HG03575 (cell line): ENCODE data around the gene RAP2C.

Experiments
- ATAC-seq: cut with Tn5 transposase; IDR thresholded peaks from one replicate; pipeline ENCODE4 v1.9.1; 2021; ENCODE audit not compliant: unreplicated experiment, insufficient number of reproducible peaks, low FRiP score; ENCODE audit errors: extremely low read depth

Gene RAP2C

DNA sequence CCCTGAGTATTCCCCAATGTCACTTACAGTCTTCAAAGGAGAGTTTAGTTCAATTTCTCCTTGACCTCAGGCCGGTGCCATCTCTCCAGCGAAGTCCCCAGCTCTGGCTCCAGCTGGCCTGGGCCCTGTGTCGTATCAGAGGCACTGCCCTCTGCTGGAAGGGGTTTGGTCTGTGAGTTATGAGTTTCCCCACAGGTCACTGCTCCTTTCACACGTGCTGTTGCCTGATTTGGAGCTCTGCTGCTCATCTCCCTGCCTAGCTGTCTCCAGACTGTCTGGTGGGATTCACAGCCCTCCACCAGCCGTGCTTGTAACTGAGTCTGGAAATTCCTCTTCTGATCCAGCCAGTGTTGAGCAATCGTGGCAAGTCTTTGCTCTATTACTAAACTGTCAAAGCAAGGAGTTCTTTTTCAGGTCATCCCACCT, at the start of gene RAP2C:
RAP2C (minus strand) TSS at position 105 of the 426 bp plus-strand sequence. CDS start 2,179 bp downstream, outside the sequence.
- peak; percentile 46 for ATAC-seq

DNA sequence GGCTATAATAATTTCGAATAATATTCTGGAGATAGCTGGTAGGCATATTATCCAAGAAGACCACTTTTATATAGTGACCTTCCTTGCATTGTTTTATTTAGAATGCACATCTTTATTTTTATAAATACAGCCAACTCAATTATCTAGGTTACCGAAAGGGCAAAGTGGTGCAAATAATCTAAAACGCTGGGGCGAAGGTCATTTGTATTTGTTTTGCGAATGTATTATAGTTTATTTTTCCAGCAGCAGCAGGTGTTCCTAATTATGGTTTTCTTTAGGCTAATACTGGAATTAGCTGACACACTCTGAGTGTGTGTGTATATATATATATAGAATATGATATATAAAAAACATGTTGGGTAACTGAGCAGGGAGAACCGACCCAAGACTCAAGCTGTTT, 48.1 kb upstream of the RAP2C start:
- ATAC-seq, result no peak

DNA sequence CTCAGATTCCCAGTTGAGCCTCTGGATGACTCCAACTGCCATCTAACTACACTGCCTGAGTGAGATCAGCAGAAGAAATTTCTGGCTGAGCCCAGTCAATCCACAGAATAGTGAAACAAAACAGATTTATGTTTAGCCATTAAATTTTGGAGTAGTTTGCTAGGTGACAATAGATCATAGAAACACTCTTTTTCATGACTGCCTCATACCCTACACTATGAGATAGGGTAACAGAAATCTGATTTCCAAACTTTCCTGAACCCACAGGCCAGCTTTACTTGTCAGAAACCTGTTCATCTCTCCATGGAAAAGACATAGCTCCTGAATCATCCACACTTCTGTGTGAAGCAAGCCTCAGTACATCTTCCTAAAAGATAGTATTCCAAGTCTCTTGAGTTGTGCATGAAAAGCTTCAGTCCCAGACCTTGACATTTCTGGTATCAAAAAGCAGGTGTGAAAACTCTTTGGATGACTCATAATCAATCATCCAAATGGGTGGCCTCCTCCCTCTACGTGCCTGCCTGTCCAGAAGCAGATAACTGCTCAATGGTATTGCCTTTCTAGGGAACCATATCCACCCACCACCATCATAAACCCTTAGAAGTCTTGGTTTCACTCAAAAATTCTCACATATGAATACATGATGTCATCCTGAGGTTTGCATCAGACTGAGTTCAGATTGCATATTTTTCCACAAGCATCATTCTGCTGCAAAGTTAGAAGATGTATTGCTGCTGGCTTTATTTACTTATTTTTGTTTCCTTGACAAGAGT, 47.5 kb upstream of the RAP2C start:
- ATAC-seq, result peak; percentile 47

DNA sequence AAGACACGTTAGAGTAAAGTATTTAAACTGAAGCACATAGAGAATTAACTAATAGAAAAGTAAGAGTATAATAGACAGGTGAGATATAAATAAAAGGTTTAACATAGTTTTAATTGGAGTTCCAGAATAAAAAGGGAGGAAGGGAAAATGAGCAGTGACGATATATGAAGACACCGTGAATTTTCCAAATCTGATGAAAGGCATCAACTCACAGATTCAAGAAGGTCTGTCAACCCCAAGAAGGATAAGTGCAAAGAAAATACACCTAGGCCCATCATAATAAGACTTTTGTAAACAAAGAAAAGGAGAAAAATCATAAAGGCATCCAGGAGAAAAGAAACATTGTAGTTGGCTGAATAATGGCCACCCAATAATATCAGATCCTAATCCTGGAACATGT, 43.9 kb upstream of the RAP2C start:
- ATAC-seq, result no peak

DNA sequence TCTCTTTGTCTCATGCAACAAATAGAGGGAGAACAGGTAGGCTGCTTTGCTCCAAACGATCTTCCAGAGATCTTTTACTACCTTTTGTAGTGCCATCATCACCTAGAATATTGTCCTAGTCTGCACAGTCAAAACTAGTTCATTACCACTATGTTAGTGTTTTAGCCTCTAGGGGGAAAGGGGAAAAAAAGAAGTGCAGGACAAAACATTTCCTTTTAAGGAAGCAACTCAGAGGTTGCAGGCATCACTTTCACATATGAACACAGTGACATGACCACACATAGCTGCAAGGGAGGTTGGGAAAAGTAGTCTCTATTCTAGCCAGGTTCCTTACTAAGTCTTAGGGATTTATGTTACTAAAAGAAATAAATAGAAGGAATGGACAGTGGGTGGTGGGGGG, 39.3 kb upstream of the RAP2C start:
- ATAC-seq, result no peak

DNA sequence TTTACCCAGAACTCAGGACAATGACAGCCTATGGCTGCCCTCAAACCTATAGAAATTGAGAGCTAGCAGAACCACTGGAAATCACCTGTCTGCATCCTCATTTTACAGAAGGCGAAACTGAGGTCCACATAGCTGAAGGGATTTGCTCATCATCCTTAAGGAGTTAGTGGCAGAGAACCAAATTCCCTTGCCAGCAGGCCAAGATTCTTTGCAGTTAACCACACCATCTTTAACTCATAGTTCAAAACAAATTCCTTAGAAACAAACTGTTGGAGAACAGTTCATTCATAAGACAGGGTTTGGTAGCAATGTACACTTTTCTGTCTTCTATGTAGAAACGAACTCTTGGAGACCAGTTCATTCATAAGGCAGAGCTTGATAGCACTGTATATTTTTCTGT, 37.9 kb upstream of the RAP2C start:
- ATAC-seq, result no peak

DNA sequence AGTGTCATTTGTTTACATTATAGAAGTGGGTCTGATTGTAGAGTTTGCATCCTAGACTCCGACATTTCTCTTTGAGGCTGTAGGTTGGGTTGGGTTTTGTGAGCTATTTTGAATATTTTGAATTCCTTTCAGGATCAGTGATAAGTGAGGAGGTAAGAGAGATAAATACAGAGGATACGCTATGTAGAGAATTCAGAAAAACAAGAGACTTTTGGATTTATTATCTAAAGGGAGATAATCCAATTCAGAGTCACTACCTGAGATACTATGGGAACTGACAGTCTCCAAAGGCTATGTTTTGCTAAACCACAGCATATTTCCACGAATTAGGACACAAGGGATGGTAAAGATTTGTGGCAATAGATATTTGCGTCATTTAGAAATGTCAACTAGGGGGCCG, 16.9 kb upstream of the RAP2C start:
- no peak for ATAC-seq

DNA sequence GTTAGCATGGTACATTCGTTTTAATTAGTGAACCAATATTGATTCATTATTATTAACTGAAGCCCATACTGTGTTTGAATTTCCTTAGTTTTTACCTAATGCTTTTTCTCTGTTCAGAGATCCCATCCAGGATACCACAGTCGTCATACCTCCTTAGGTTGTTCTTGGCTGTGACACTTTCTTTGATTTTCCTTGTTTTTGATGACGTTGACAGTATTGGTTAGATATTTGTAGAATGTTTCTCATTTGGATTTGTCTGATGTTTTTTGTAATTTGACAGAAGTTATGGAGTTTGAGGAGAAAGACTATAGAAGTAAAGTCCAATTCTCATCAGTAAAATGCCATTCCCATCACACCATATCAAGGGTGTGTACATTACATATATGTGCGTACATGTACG, 16.2 kb upstream of the RAP2C start:
- ATAC-seq, result no peak

DNA sequence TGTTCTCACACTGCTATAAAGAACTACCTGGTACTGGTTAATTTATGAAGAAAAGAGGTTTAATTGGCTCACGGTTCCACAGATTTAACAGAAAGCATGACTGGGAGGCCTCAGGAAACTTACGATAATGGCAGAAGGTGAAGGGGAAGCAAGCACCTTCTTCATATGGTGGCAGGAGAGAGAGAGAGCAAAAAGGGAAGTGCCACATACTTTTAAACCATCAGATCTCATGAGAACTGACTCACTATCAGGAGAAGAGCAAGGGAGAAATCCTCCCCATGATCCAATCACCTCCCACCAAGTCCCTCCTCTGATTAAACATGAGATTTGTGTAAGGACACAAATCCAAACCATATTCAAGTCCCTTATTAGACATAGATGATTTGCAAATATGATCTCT, 12.3 kb upstream of the RAP2C start:
- ATAC-seq, result no peak

DNA sequence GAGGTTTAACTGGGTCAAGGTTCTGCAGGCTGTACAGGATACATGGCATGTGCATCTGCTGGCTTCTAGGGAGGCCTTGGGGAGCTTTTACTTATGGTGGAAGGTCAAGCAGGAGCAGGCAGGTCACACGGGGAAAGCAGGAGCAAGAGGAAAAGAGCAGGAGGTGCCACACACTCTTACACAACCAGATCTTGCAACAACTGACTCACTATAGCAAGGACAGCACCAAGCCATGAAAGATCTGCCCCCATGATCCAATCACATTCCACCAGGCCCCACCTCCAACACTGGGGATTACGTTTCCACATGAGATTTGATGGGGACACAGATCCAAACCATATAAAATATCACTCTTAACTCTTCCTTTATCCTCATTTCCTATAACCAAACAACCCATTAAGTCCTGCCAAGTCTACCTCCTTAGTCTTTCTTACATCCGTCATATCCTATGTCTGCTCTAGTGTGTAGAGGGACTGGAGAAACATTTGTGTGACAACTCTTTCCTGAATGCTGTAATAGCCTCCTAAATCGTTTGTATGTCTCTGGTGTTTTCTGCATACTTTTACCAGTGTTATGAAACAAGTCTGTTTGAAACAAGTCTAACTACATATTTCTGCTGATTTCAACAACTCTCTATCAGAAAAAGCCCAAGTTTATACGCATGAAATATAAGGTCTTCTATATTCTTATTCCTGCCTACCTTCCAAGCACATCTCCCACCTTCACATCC, 8.3 kb upstream of the RAP2C start:
- ATAC-seq, result no peak

DNA sequence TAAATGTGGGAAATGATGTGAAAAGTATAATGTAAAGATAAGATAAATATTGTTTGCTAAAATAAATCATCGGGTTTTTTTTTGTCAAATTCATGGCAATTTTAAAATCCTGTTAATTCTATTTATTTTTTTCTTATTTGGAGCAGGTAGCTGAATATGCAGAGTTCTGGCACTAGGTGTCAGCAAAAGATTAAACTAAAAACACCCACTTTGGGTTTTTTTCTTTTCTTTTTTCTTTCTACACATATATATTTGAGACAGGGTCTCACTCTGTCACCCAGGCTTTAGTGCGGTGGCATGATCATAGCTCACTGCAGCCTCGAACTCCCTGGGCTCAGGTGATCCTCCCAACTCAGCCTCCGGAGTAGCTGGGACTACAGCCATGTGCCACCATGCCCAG, 6.9 kb upstream of the RAP2C start:
- ATAC-seq, result no peak

DNA sequence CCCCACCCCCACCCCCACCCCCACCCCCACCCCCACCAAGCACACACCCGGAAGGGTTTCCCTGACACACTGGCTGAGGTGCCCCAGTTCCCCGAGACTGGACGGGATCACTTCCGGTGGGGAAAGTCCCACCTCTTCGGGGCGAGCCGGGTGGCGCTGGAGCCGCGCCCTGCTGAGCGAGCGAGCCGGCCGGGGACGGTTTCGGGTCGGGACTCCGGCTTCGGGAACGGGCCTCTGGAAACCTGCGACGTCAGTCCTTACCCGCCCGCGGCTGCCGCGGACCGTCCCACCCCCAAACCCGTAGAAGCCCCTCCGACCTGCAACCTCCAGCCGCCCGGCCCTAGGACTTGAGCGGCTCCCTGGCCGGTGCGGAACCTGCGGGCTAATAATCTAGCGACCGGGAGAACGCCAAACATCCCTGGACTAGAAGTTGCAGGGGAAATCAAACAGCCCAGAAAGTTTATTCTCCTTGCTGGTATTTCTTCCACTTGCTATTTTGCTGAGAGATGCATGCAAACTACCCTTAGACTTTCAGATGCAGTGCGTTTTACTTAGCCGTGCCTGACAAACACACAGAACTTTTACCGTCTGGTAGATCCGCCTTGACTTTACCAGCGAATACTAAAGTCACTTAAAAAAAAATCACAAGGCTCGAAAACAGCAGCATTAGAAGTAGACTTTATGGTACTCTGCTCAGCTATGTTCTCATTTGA, 991 bp downstream of the RAP2C start:
- no peak for ATAC-seq

DNA sequence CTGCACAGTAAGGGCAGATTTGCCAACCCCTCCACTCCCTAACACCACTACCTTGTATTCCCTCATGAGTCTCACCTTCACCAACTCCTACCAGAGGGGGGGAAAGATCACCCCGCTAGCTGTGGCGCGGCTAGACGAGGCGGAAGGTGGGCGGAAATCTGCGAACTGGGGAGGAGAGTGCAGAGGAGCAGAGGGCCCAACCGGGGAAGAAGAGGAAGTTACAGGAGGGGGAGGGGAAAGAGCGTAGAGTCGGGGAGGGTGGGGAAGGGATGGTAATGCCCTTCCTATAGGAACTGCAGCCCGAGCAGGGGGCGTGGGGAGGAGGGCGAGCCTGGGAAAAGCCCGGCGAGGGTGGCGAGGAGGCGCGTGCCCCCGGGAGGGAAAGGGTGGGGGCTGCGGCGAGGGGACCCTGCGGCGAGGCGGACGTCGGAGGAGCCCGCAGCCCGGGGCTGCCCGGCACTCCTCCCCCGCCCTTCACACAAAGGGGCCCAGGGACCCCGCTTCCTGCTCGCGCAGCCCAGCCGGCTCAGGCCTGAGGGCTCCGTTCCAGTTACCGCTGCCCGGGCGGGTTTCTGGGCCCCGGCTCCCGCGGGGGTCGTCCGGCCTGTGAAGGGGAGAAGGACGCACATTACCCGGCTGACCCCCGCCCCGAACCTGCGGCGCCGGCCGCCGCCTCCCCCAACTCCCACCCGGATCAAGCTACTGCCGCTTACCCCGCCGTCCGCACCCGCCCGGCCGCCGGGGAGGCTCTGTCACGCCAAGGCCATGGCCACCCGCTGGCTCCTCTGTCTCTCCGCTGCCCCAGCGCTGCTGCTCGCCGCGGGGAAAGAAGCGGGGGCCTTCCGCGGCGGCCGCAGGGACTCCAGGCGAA, 1.8 kb downstream of the RAP2C start:
- ATAC-seq, result no peak

DNA sequence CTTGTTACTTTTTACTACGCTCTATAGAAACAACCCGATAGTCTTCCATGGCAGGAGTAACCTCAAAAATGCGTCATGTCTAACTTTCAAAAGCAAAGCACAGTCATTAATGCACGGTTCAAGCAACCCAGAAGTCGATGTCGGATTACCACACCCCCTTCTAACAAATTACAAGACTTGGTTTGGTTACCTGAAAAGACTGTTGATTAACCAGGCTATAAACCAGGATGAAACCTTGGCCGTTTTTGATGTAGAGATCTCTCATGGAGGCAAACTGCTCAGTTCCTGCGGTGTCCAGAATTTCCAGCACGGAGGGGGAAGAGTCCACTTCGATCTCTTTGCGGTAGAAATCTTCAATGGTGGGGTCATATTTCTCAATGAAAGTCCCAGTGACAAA, 2.4 kb downstream of the RAP2C start:
- no peak for ATAC-seq

DNA sequence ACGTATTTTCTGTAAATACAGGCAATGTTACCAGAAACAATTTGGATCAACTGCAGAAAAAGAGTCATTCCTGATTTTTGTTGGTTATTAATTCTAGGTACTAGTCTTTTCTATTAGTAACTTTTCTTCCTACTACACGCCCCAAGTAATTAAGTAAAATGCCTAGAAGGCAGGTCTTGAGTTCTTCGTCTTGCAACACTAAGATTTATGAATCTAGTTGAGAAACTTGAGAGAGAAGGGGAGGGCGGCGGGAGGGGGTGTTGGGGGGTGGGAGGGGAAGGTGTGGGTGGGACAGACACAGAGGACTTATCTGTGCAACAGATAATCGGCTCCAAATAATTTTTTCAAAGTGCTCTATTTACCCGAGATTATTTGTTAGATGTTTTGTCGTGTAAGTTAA, 3.0 kb downstream of the RAP2C start:
- ATAC-seq, result no peak

DNA sequence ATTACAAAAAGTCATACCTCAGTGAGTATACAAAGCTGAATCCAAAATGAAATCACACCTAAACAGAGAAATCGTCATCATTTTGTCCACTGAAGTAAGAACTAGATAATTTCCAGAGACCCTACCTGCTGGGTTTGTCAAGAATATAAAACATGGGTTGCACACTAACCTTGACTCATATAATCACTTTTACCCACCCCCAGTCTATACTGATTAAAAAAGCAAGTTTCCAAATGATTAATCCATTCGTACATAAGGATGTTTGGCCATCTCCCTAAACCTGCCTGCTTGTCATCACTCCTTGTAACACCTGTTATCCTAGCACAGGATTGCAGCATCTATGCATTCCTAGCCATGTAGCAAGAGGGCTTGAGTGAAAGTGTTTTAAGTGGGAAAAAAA, 4.7 kb downstream of the RAP2C start:
- ATAC-seq, result no peak

DNA sequence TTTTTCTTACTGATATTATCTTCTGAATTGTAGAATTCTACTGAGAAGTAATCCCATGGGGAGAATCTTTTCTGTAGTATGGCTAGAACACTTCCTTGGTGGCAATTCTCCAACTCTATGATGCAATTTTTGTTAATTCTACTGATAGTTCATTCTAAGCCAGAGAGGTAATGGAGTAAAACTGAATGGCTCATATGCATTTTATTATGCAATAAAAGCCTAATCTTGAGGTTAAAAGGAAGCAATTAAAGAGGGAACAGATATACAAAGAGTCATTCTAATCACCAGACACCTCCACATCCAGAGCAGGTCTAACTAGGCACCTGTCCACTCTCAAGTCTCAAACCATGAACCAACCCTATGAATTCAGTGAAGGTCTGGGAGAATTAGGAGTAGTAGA, 9.7 kb downstream of the RAP2C start:
- no peak for ATAC-seq

DNA sequence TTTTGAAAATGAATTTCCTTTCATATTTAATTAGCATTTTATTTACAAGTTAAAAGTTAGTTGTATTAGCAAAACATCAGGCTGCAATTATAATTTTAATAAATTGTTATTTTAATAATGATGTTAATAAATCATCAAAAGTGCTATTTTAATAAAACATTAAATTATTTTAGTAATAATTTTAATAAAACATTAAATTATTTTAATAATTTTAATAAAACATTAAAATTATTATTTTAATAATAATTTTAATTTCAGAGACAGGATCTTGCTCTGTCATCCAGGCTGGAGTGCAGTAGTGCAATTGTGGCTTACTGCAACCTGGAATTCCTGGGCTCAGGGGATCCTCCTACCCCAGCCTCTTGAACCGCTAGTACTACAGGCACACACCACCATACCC, 10.8 kb downstream of the RAP2C start:
- ATAC-seq, result no peak

DNA sequence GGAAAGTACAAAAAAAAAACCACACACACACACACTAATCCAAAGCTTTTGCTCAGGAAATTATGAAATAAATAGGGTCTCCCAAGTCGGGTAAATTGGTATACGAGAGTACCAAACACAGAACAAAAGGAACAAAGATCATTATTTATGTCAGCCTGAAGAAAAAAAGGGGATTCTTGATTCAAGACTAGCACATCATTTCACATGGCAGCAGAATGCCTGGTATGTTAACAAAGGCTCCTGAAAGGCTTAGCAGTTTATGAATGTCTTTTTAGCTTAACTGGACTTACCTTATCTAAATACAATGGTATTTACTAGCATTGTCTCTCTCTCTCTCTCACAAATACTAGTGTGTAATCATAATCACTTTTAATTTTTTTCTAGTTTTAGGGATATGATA, 11.3 kb downstream of the RAP2C start:
- no peak for ATAC-seq
